Upper lobe of left lung (tissue), 4 donors: ENCODE data around the gene PPP3CA.

Experiments
- CTCF ChIP-seq, 6 experiments: fragments of 450-650 bp in 4 of 6; fragments of 200-600 bp in 2 of 6; sonication (generic) in 2 of 6; IDR thresholded peaks; one replicate each; pipeline ENCODE4 v1.5.1; 2016 to 2019; ENCODE audit warnings: antibody characterized with exemption in 6 of 6
- EP300 ChIP-seq, 4 donors: sonication (generic); formaldehyde crosslinking; IDR thresholded peaks; one replicate each; pipeline ENCODE4 v1.5.1; 2017; ENCODE audit warnings: antibody characterized with exemption in 4 of 4, control low read depth in 2 of 4
- POLR2A ChIP-seq, 4 donors: fragments of 450-650 bp; IDR thresholded peaks; one replicate each; pipeline ENCODE4 v1.5.1; 2016 to 2017; ENCODE audit warnings: antibody characterized with exemption in 4 of 4, mild to moderate bottlenecking in 2 of 4
- POLR2AphosphoS5 ChIP-seq, 2 donors: sonication (generic); formaldehyde crosslinking; IDR thresholded peaks; one replicate each; pipeline ENCODE4 v1.5.1; 2017; ENCODE audit warnings: antibody characterized with exemption in 2 of 2

GRCh38 chr4:101188906-101189305, 158.4 kb downstream of the PPP3CA start:
- TF ChIP-seq CTCF (IDR thresholded peaks at IDR 0.05) = no peak
- no peak for TF ChIP-seq POLR2AphosphoS5 (IDR thresholded peaks at IDR 0.05)
- TF ChIP-seq POLR2A (IDR thresholded peaks at IDR 0.05) = no peak
- no peak for TF ChIP-seq EP300 (IDR thresholded peaks at IDR 0.05)
